Measurements from ENCODE around the gene RPN2.

The RPN2 gene

GRCh38 chr20:37277253-37277593 is 98.1 kb downstream of the RPN2 start:
- H3K4me3 ChIP-seq, result no peak overlapping the region
- H3K36me3 ChIP-seq (ENCODE audit: insufficient read depth, low read length), result no peaks in the 10 kb centered on the region
- no peaks in the 10 kb centered on the region for H3K9me3 ChIP-seq (ENCODE audit: low read depth, low read length)
- H3K9ac ChIP-seq (ENCODE audit: insufficient read length), result no peak overlapping the region
- no peak for DNase-seq (ENCODE audit: low read depth, low spot score)
- H3K27ac ChIP-seq, result no peak overlapping the region
- TF ChIP-seq FOXP2 (optimal IDR thresholded peaks at IDR 0.05; ENCODE audit: control extremely low read depth, extremely low read length, insufficient read depth), result no peak
- TF ChIP-seq POLR2AphosphoS5 (IDR thresholded peaks at IDR 0.05; ENCODE audit: borderline replicate concordance, low read depth, low read length), result no peak
- TF ChIP-seq EZH2 (IDR thresholded peaks at IDR 0.05), result no peak

- no peak overlapping the region for H3K4me3 ChIP-seq
- no peak for TF ChIP-seq POLR2AphosphoS5 (IDR thresholded peaks at IDR 0.05; ENCODE audit: borderline replicate concordance, low read depth, low read length)
- TF ChIP-seq FOXP2 (optimal IDR thresholded peaks at IDR 0.05; ENCODE audit: control extremely low read depth, extremely low read length, insufficient read depth), result no peak
- no peak for TF ChIP-seq EZH2 (IDR thresholded peaks at IDR 0.05)
- no peak overlapping the region for H3K27ac ChIP-seq
- no peaks in the 10 kb centered on the region for H3K9me3 ChIP-seq (ENCODE audit: low read depth, low read length)
- no peaks in the 10 kb centered on the region for H3K36me3 ChIP-seq (ENCODE audit: insufficient read depth, low read length)
- DNase-seq (ENCODE audit: low read depth, low spot score), result no peak
- no peak overlapping the region for H3K9ac ChIP-seq (ENCODE audit: insufficient read length)
Observed at GRCh38 chr20:37278966-37279590, 99.9 kb downstream of the RPN2 start.

- Histone ChIP-seq H3K9ac (ENCODE audit: insufficient read length) (no peak overlapping the region), H3K36me3 (ENCODE audit: insufficient read depth, low read length) (no peaks in the 10 kb centered on the region), H3K27ac (no peak overlapping the region), H3K9me3 (ENCODE audit: low read depth, low read length) (no peaks in the 10 kb centered on the region), H3K4me3 (no peak overlapping the region)
- DNase-seq (ENCODE audit: low read depth, low spot score), result no peak
- TF ChIP-seq FOXP2 (optimal IDR thresholded peaks at IDR 0.05; ENCODE audit: control extremely low read depth, extremely low read length, insufficient read depth) (no peak), EZH2 (IDR thresholded peaks at IDR 0.05) (no peak), POLR2AphosphoS5 (IDR thresholded peaks at IDR 0.05; ENCODE audit: borderline replicate concordance, low read depth, low read length) (no peak)
Observed at GRCh38 chr20:37279820-37280219, 100.7 kb downstream of the RPN2 start.

GRCh38 chr20:37280403-37280802 is 101.3 kb downstream of the RPN2 start:
- DNase-seq (ENCODE audit: low read depth, low spot score), result no peak
- Histone ChIP-seq H3K27ac (no peak overlapping the region), H3K36me3 (ENCODE audit: insufficient read depth, low read length) (no peaks in the 10 kb centered on the region), H3K9me3 (ENCODE audit: low read depth, low read length) (no peaks in the 10 kb centered on the region), H3K4me3 (no peak overlapping the region), H3K9ac (ENCODE audit: insufficient read length) (no peak overlapping the region)
- no peak for TF ChIP-seq EZH2 (IDR thresholded peaks at IDR 0.05)
- TF ChIP-seq FOXP2 (optimal IDR thresholded peaks at IDR 0.05; ENCODE audit: control extremely low read depth, extremely low read length, insufficient read depth), result no peak
- no peak for TF ChIP-seq POLR2AphosphoS5 (IDR thresholded peaks at IDR 0.05; ENCODE audit: borderline replicate concordance, low read depth, low read length)

- no peak overlapping the region for H3K4me3 ChIP-seq
- no peak overlapping the region for H3K9ac ChIP-seq (ENCODE audit: insufficient read length)
- H3K36me3 ChIP-seq (ENCODE audit: insufficient read depth, low read length), result no peaks in the 10 kb centered on the region
- no peak overlapping the region for H3K27ac ChIP-seq
- H3K9me3 ChIP-seq (ENCODE audit: low read depth, low read length), result no peaks in the 10 kb centered on the region
- DNase-seq (ENCODE audit: low read depth, low spot score), result no peak
- TF ChIP-seq POLR2AphosphoS5 (IDR thresholded peaks at IDR 0.05; ENCODE audit: borderline replicate concordance, low read depth, low read length) (no peak), EZH2 (IDR thresholded peaks at IDR 0.05) (no peak), FOXP2 (optimal IDR thresholded peaks at IDR 0.05; ENCODE audit: control extremely low read depth, extremely low read length, insufficient read depth) (no peak)
Observed at GRCh38 chr20:37282556-37282955, 103.4 kb downstream of the RPN2 start.

GRCh38 chr20:37283530-37284195 is 104.5 kb downstream of the RPN2 start:
- Histone ChIP-seq H3K27ac (no peak overlapping the region), H3K4me3 (no peak overlapping the region), H3K36me3 (ENCODE audit: insufficient read depth, low read length) (no peaks in the 10 kb centered on the region), H3K9ac (ENCODE audit: insufficient read length) (no peak overlapping the region), H3K9me3 (ENCODE audit: low read depth, low read length) (no peaks in the 10 kb centered on the region)
- DNase-seq (ENCODE audit: low read depth, low spot score), result no peak
- no peak for TF ChIP-seq FOXP2 (optimal IDR thresholded peaks at IDR 0.05; ENCODE audit: control extremely low read depth, extremely low read length, insufficient read depth)
- TF ChIP-seq EZH2 (IDR thresholded peaks at IDR 0.05), result no peak
- no peak for TF ChIP-seq POLR2AphosphoS5 (IDR thresholded peaks at IDR 0.05; ENCODE audit: borderline replicate concordance, low read depth, low read length)

GRCh38 chr20:37284691-37285161 is 105.6 kb downstream of the RPN2 start:
- no peak overlapping the region for H3K9ac ChIP-seq (ENCODE audit: insufficient read length)
- no peak overlapping the region for H3K27ac ChIP-seq
- H3K4me3 ChIP-seq, result no peak overlapping the region
- no peak for TF ChIP-seq FOXP2 (optimal IDR thresholded peaks at IDR 0.05; ENCODE audit: control extremely low read depth, extremely low read length, insufficient read depth)
- no peak for TF ChIP-seq POLR2AphosphoS5 (IDR thresholded peaks at IDR 0.05; ENCODE audit: borderline replicate concordance, low read depth, low read length)
- no peak for TF ChIP-seq EZH2 (IDR thresholded peaks at IDR 0.05)
- H3K36me3 ChIP-seq (ENCODE audit: insufficient read depth, low read length), result no peaks in the 10 kb centered on the region
- DNase-seq (ENCODE audit: low read depth, low spot score), result no peak
- no peaks in the 10 kb centered on the region for H3K9me3 ChIP-seq (ENCODE audit: low read depth, low read length)

- TF ChIP-seq EZH2 (IDR thresholded peaks at IDR 0.05), result no peak
- no peak for TF ChIP-seq POLR2AphosphoS5 (IDR thresholded peaks at IDR 0.05; ENCODE audit: borderline replicate concordance, low read depth, low read length)
- no peak for TF ChIP-seq FOXP2 (optimal IDR thresholded peaks at IDR 0.05; ENCODE audit: control extremely low read depth, extremely low read length, insufficient read depth)
- no peaks in the 10 kb centered on the region for H3K36me3 ChIP-seq (ENCODE audit: insufficient read depth, low read length)
Observed at GRCh38 chr20:37285664-37286374, 106.7 kb downstream of the RPN2 start.

More at GRCh38 chr20:37285664-37286374, 106.7 kb downstream of the RPN2 start:
- H3K9ac ChIP-seq (ENCODE audit: insufficient read length), result no peak overlapping the region
- H3K4me3 ChIP-seq, result no peak overlapping the region
- no peak for DNase-seq (ENCODE audit: low read depth, low spot score)
- no peak overlapping the region for H3K27ac ChIP-seq
- H3K9me3 ChIP-seq (ENCODE audit: low read depth, low read length), result no peaks in the 10 kb centered on the region

Measured in SK-N-MC (cell line).